Endodermal cell (in vitro differentiated cells): ENCODE data around the gene GNPAT. TPM values are rescaled to one million over a fixed set of nuclear protein-coding genes. Genes with fewer than 3 reads are reported as not detected.

Experiments
- DNase-seq: peaks from one replicate; pipeline ENCODE4 v3.0.0-alpha.2; 2017
- H3K27ac ChIP-seq: 2 replicates; pipeline ENCODE4 v1.5.1; 2013; ENCODE audit warnings: mild to moderate bottlenecking, low read depth, low read length, moderate library complexity
- H3K27me3 ChIP-seq: 2 replicates; pipeline ENCODE4 v1.6.1; 2013; ENCODE audit warnings: mild to moderate bottlenecking, low read length, moderate library complexity; ENCODE audit not compliant: insufficient read depth, control insufficient read depth, poor library complexity, severe bottlenecking
- H3K36me3 ChIP-seq: 2 replicates; pipeline ENCODE4 v1.7.0; 2013; ENCODE audit warnings: mild to moderate bottlenecking, low read length, moderate library complexity; ENCODE audit not compliant: control insufficient read depth, insufficient read depth
- H3K4me1 ChIP-seq: one replicate; pipeline ENCODE4 v1.7.0; 2013; ENCODE audit warnings: low read length; ENCODE audit not compliant: control insufficient read depth, insufficient read depth
- H3K4me3 ChIP-seq: 2 replicates; pipeline ENCODE4 v1.5.1; 2013; ENCODE audit warnings: mild to moderate bottlenecking, low read length, moderate library complexity
- H3K9ac ChIP-seq: 2 replicates; pipeline ENCODE4 v1.6.1; 2013; ENCODE audit warnings: mild to moderate bottlenecking, low read length, moderate library complexity; ENCODE audit not compliant: poor library complexity, severe bottlenecking; ENCODE audit errors: extremely low read depth
- H3K9me3 ChIP-seq: 2 replicates; pipeline ENCODE4 v1.6.1; 2013; ENCODE audit warnings: mild to moderate bottlenecking, low read length, moderate library complexity; ENCODE audit not compliant: control insufficient read depth
- H3K27ac Mint-ChIP-seq: 2 replicates; pipeline ENCODE4 v1.8.0; 2020; ENCODE audit warnings: mixed read lengths
- H3K27me3 Mint-ChIP-seq: 2 replicates; pipeline ENCODE4 v1.8.0; 2021; ENCODE audit warnings: mild to moderate bottlenecking, mixed read lengths; ENCODE audit not compliant: insufficient read depth
- H3K36me3 Mint-ChIP-seq: 2 replicates; pipeline ENCODE4 v1.8.0; 2020; ENCODE audit warnings: low read depth, mixed read lengths
- H3K4me1 Mint-ChIP-seq: 2 replicates; pipeline ENCODE4 v1.8.0; 2020; ENCODE audit warnings: mixed read lengths
- H3K4me3 Mint-ChIP-seq: 2 replicates; pipeline ENCODE4 v1.8.0; 2020; ENCODE audit warnings: mild to moderate bottlenecking, moderate library complexity, mixed read lengths
- H3K9me3 Mint-ChIP-seq: 2 replicates; pipeline ENCODE4 v1.8.0; 2020; ENCODE audit warnings: mild to moderate bottlenecking, mixed read lengths
- WGBS, 2 experiments: methylation state at CpG; one replicate each; pipeline versions ENCODE4 v1.1.5 to v1.1.7; 2013; ENCODE audit warnings: missing lambda C conversion rate in 2 of 2, mixed read lengths in 1 of 2; ENCODE audit not compliant: insufficient coverage in 1 of 2, insufficient read length in 1 of 2; 5-methylcytosine and 5-hydroxymethylcytosine counted together
- total RNA-seq, 2 donors: library from RNA; stranded (reverse); fragmentation: NEBNext Ultra II Directional in 1 of 2; extraction: Animal tissue kit (Norgen Biotek cat#: 25700) in 1 of 2; gene quantifications; 2 replicates in 1 of 2; 3 replicates in 1 of 2; pipeline ENCODE4 v1.2.1, GENCODE V29; 2021
- TF ChIP-seq, protein P1 (sequence below): fragments of 200-600 bp; sonication (generic); conservative IDR thresholded peaks from 2 replicates; pipeline ENCODE4 v1.5.0; 2021; ENCODE audit warnings: antibody characterized with exemption, mild to moderate bottlenecking

Gene GNPAT
- total RNA-seq, 2 donors from 2014 or later: 56.5 to 69.1 TPM

DNA sequence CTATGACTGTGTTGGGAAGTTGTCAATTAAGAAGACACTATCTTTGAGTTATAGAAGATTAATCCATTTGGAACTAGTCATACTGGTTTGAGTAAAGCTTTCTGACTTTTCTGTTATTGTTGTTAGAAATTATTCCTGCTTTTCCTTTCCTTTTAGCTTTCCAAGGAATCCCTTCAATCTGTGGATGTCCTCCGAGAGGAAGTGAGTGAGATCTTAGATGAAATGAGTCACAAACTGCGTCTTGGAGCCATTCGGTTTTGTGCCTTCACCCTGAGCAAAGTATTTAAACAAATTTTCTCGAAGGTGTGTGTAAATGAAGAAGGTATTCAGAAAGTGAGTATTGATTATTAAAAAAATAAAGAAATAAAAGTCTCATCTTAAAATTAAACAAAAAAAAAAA lies 19.3 kb downstream of the GNPAT start:
- peaks cover 3% of the 10 kb centered on the region for H3K9me3 Mint-ChIP-seq
- H3K27me3 Mint-ChIP-seq: no peaks in the 10 kb centered on the region
- no peak overlapping the region for H3K27ac ChIP-seq
- TF ChIP-seq, protein P1, sequence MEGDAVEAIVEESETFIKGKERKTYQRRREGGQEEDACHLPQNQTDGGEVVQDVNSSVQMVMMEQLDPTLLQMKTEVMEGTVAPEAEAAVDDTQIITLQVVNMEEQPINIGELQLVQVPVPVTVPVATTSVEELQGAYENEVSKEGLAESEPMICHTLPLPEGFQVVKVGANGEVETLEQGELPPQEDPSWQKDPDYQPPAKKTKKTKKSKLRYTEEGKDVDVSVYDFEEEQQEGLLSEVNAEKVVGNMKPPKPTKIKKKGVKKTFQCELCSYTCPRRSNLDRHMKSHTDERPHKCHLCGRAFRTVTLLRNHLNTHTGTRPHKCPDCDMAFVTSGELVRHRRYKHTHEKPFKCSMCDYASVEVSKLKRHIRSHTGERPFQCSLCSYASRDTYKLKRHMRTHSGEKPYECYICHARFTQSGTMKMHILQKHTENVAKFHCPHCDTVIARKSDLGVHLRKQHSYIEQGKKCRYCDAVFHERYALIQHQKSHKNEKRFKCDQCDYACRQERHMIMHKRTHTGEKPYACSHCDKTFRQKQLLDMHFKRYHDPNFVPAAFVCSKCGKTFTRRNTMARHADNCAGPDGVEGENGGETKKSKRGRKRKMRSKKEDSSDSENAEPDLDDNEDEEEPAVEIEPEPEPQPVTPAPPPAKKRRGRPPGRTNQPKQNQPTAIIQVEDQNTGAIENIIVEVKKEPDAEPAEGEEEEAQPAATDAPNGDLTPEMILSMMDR: no peak
- peaks cover 7% of the 10 kb centered on the region for H3K9me3 ChIP-seq
- H3K4me3 Mint-ChIP-seq: no peak overlapping the region
- H3K27me3 ChIP-seq: no peaks in the 10 kb centered on the region
- peaks cover 86% of the 10 kb centered on the region for H3K36me3 ChIP-seq
- H3K9ac ChIP-seq: no peak overlapping the region
- peaks cover 3% of the 10 kb centered on the region for H3K4me1 Mint-ChIP-seq
- H3K4me1 ChIP-seq: no peaks in the 10 kb centered on the region
- H3K36me3 Mint-ChIP-seq: peaks cover 69% of the 10 kb centered on the region
- WGBS, 2 experiments: 93 to 100% methylated on average over 3 to 4 of the region's 4 CpGs
- no peak overlapping the region for H3K4me3 ChIP-seq
- DNase-seq: no peak
- H3K27ac Mint-ChIP-seq: no peak overlapping the region

DNA sequence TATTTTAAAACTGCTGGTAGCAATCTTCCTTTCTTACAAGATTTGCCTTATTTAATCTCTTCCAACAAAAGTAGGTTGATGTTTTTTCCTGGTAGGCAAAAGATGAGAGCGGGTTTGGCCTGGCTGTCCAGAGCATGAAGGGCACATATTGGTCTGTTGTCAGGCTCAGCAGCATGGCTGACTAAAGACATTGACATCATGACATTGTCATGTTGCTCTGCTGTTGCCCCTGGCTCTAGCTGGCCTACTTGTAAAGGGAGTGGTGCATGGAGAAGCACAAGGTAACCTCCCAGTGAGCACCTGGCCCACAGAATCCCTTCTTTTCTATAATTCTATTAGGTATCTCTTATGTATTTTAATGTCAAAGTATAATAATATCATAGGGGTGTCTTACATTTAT lies 23.6 kb downstream of the GNPAT start:
- TF ChIP-seq, protein P1: no peak
- WGBS, 2 experiments: 89 to 100% methylated on average over 1 of the region's 1 CpG
- Mint-ChIP-seq H3K9me3 (no peaks in the 10 kb centered on the region), H3K27me3 (no peaks in the 10 kb centered on the region), H3K36me3 (peaks cover 71% of the 10 kb centered on the region), H3K4me3 (no peak overlapping the region), H3K27ac (peak overlapping the region; percentile 65), H3K4me1 (no peaks in the 10 kb centered on the region)
- Histone ChIP-seq H3K4me1 (no peaks in the 10 kb centered on the region), H3K27me3 (no peaks in the 10 kb centered on the region), H3K9me3 (peaks cover 5% of the 10 kb centered on the region), H3K4me3 (no peak overlapping the region), H3K9ac (no peak overlapping the region), H3K27ac (no peak overlapping the region), H3K36me3 (peaks cover 84% of the 10 kb centered on the region)
- DNase-seq: no peak

DNA sequence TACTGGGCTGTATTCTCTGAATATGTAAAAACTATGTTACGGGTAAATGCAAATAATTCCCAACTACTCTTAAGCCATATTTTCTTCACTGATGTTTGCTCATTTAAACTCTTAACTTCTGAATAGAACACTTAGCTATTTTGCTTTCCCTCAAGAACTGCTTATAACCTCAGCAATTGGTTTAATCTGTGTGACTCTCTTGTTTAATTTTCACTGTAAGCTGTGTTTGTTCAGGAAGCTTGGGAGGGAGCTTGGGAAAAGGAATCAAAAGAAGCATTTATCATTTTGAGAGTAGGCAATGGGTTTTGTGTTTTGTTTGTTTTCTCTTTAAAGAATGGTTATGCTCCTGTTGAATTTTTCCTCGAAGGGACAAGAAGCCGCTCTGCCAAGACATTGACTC lies 24.4 kb downstream of the GNPAT start:
- Mint-ChIP-seq H3K27ac (no peak overlapping the region), H3K27me3 (no peaks in the 10 kb centered on the region), H3K4me1 (no peaks in the 10 kb centered on the region), H3K4me3 (no peak overlapping the region), H3K36me3 (peaks cover 75% of the 10 kb centered on the region), H3K9me3 (no peaks in the 10 kb centered on the region)
- Histone ChIP-seq H3K9ac (no peak overlapping the region), H3K4me1 (no peaks in the 10 kb centered on the region), H3K27me3 (no peaks in the 10 kb centered on the region), H3K36me3 (peaks cover 83% of the 10 kb centered on the region), H3K27ac (no peak overlapping the region), H3K9me3 (peaks cover 5% of the 10 kb centered on the region), H3K4me3 (no peak overlapping the region)
- TF ChIP-seq, protein P1: no peak
- 80 to 98% methylated on average over 2 to 3 of the region's 3 CpGs for WGBS, 2 experiments
- no peak for DNase-seq
